GM13976 (cell line): Measurements from ENCODE around the gene ATP2C2.

Source experiments
- DNase-seq: peaks from one replicate; pipeline ENCODE4 v3.0.0; 2012; ENCODE audit warnings: low spot score
- in situ Hi-C: fragments of 300-500 bp; cut with MboI; formaldehyde crosslinking; loops from one replicate; pipeline ENCODE4 v1.12.0; 2022; ENCODE audit warnings: low sequenced_read_pairs, mixed read lengths, inconsistent platforms; ENCODE audit not compliant: unreplicated experiment
- TF ChIP-seq, protein P1 (sequence below): IDR thresholded peaks from 2 replicates; pipeline ENCODE4 v1.5.1; 2012; ENCODE audit warnings: borderline replicate concordance, mild to moderate bottlenecking; ENCODE audit not compliant: insufficient read depth; ENCODE audit errors: extremely low read depth, missing control alignments, control extremely low read depth

ATP2C2 gene

DNA sequence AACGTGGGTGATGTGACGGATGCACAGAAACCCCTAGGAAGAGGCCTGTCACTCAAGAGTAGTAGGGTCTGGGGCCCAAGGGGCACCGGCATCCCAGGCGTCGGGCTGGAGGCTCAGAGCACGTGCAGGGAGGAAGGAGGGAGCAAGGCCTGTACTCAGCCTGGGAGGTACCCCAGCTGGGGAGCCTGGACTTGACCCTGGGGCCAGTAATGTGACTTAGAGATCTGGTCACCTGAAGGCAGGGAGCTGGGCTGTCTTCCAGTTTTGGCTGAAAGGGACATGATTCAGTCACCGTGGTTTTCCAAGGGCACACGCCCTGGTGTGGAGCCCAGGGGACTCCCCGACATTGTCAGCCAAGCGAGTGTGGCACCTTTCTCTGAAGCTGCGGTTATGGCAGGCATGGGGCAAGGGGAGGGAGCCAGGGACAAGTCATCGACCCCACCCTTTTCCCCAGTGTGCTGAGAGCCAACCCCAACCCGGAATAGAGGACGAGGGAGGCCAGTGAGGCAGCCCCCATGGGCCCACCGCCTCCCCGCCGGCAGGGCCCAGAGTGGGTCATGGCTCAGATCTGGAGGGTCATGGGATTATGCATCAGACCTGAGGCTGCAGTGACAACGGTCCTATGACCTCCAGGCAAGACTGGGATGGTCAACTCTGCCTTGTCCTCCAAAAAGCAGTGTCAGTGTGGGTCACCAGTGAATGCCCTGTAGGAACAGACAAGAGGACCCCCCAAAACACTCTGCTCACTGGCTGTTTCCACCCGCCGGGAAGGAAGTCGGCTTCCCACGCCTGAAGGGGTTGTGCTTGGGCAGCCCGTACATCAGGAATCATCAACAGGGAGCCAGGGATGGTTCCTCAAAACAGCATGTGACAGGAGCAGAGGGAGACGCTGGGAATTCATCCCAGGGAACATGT is 94.2 kb downstream of the ATP2C2 start:
- in situ Hi-C loops: no loop called here
- TF ChIP-seq, protein P1, sequence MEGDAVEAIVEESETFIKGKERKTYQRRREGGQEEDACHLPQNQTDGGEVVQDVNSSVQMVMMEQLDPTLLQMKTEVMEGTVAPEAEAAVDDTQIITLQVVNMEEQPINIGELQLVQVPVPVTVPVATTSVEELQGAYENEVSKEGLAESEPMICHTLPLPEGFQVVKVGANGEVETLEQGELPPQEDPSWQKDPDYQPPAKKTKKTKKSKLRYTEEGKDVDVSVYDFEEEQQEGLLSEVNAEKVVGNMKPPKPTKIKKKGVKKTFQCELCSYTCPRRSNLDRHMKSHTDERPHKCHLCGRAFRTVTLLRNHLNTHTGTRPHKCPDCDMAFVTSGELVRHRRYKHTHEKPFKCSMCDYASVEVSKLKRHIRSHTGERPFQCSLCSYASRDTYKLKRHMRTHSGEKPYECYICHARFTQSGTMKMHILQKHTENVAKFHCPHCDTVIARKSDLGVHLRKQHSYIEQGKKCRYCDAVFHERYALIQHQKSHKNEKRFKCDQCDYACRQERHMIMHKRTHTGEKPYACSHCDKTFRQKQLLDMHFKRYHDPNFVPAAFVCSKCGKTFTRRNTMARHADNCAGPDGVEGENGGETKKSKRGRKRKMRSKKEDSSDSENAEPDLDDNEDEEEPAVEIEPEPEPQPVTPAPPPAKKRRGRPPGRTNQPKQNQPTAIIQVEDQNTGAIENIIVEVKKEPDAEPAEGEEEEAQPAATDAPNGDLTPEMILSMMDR: no peak
- no peak for DNase-seq

DNA sequence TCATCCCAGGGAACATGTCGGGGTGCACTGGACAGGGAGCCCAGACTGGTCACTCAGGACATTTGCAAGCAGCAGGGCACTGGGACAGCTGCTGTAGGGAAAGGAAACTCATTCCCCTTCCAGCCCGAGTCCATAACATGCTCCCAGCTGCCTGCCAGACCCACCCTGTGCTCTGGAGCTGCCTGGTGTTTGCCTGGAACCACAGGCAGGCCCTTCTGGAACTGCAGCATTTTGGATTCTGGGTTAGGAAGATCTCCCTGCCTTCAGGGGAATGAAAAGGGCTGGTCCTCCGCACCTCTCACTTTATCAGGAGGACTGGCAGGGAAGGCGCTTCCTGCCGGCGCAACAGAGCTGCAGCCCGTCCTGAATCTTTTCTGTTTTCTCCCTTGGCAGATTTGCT is 94.9 kb downstream of the ATP2C2 start:
- TF ChIP-seq, protein P1: no peak
- in situ Hi-C loops: no loop called here

DNA sequence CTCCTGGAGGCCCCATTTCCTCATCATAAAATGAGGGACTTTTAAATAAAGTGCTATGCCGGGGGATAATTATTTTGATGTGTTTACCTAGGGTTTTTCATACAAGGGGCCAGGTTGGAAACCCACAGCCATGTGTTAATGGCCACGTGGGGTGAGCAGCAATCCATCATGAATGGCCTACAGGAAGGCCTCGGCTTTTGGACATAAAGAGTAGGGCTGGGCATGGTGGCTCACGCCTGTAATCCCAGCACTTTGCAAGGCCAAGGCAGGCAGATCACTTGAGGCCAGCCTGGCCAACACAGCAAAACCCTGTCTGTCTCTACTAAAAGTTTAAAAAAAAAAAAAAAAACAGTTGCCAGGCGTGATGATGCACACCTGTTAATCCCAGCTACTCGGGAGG is 95.8 kb downstream of the ATP2C2 start:
- in situ Hi-C loops: no loop called here

More for the DNA sequence above, 94.9 kb downstream of the ATP2C2 start:
- no peak for DNase-seq

DNA sequence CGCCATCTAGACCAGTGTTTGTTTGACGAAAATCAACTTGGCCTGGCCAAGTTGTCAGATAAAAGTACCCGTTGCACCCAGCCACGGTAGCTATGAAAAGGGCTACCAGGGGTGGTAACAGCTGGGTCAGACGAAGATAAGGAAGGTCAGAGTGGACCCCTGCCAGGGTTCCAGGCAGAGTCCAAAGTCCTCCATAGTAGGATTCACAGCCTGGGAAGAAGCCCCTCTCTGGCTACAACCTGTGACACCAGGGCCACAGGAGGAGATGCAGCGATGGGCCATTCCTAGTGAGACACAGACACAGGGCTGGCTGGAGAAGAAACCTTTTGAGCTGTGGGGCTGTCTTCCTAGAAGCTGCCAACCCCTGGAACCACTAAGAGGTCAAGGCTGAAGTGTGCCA is 96.8 kb downstream of the ATP2C2 start:
- DNase-seq: no peak
- TF ChIP-seq, protein P1: no peak
- in situ Hi-C loops: no loop called here

More for the DNA sequence above, 95.8 kb downstream of the ATP2C2 start:
- TF ChIP-seq, protein P1: no peak
- no peak for DNase-seq

DNA sequence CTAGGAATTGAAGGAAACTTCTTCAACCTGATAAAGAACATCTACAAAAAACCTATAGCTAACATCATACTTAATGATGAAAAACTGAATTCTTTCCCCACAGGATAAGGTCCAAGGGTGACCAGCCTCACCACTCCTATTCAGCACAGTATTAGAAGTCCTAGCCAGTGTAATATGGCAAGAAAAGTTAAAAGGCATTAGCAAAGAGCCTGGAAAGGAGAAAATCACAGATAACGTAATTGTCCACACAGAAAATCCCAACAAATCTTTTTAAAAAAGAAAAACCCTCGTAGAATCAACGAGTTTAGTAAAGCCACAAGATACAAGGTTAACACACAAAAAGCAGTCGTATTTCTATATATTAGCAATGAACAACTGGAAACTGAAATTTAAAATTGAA is 98.4 kb downstream of the ATP2C2 start:
- DNase-seq: no peak
- in situ Hi-C loops: no loop called here
- TF ChIP-seq, protein P1: no peak

DNA sequence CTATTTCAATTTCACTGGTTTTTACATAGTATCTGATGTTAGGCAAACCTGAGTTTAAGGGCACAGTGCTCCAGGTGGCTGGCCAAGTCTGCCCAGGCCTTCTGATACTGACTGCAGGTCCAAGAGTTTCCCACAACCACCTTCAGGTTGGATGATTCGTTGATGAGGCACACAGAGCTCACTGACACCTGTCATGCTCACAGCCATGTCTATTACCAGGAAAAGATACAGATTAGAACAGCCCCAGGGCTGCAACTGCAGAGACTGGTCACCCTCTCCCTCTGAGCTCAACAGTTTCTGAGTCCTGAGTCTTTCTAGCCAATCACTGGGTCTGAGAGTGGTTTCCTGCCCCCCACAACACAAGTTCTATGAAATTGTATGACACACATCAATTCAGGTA is 98.9 kb downstream of the ATP2C2 start:
- TF ChIP-seq, protein P1: no peak
- in situ Hi-C loops: no loop called here
- DNase-seq: no peak
